Pons (tissue), 1 donor: ENCODE results near the gene LRRC57.

Experiments used
- DNase-seq: peaks from one replicate; pipeline ENCODE4 v3.0.0-alpha.2; 2016; ENCODE audit warnings: low spot score

Gene LRRC57

GRCh38 chr15:42549741-42550392 is 1.3 kb upstream of the LRRC57 start:
- no peak for DNase-seq

- DNase-seq, result peak; percentile 51
Measured at GRCh38 chr15:42549032-42549491, 469 bp upstream of the LRRC57 start.

- DNase-seq, result no peak
Measured at GRCh38 chr15:42547918-42548248, 710 bp downstream of the LRRC57 start.

GRCh38 chr15:42544853-42545629 is 3.6 kb downstream of the LRRC57 start:
- DNase-seq, result no peak

GRCh38 chr15:42533246-42533645 is 15.3 kb downstream of the LRRC57 start:
- DNase-seq, result no peak

GRCh38 chr15:42528970-42529369 is 19.6 kb downstream of the LRRC57 start:
- no peak for DNase-seq

- DNase-seq, result no peak
Measured at GRCh38 chr15:42523331-42523730, 25.3 kb downstream of the LRRC57 start.

- peak; percentile 48 for DNase-seq
Measured at GRCh38 chr15:42511007-42511391, 37.6 kb downstream of the LRRC57 start.

- no peak for DNase-seq
Measured at GRCh38 chr15:42510258-42511006, 38.2 kb downstream of the LRRC57 start.

- no peak for DNase-seq
Measured at GRCh38 chr15:42508263-42508690, 40.3 kb downstream of the LRRC57 start.

- DNase-seq, result no peak
Measured at GRCh38 chr15:42507514-42507913, 41.1 kb downstream of the LRRC57 start.

GRCh38 chr15:42504631-42505030 is 44.0 kb downstream of the LRRC57 start:
- no peak for DNase-seq

GRCh38 chr15:42503825-42504224 is 44.8 kb downstream of the LRRC57 start:
- DNase-seq, result no peak

- DNase-seq, result no peak
Measured at GRCh38 chr15:42502477-42502876, 46.1 kb downstream of the LRRC57 start.

- DNase-seq, result no peak
Measured at GRCh38 chr15:42499858-42500609, 48.6 kb downstream of the LRRC57 start.

GRCh38 chr15:42498212-42499068 is 50.2 kb downstream of the LRRC57 start:
- DNase-seq, result no peak

- DNase-seq, result peak; percentile 94
Measured at GRCh38 chr15:42495361-42496212, 53.0 kb downstream of the LRRC57 start, which contains the start of gene SNAP23. TSS of gene SNAP23 (plus strand) at chr15:42495634. CDS start at chr15:42511847, 16,213 bp downstream.

- peak; percentile 97 for DNase-seq
Measured at GRCh38 chr15:42494998-42495360, 53.6 kb downstream of the LRRC57 start.

- no peak for DNase-seq
Measured at GRCh38 chr15:42493679-42494078, 54.9 kb downstream of the LRRC57 start.
